Activated T-helper 1 cell treated with anti-CD3 and anti-CD28 coated beads, Interleukin-12 subunit alpha, Interleukin-12 subunit beta, Interleukin-2, Interleukin-4 antibody, amounts not matched to agents 30 ng/mL and 10 ng/mL and 1 ng/mL, durations not matched to agents 14 hours and 24 hours and 36 hours (primary cell): ENCODE measurements around the gene GCA. TPM values are rescaled to one million over a fixed set of nuclear protein-coding genes. Genes with fewer than 3 reads are reported as not detected.

Experiments
- DNase-seq: peaks from one replicate; pipeline ENCODE4 v3.0.0; 2021; ENCODE audit warnings: low spot score
- H3K27ac Mint-ChIP-seq: one replicate; pipeline ENCODE4 v1.8.0; 2021; ENCODE audit warnings: mild to moderate bottlenecking, mixed read lengths
- H3K27me3 Mint-ChIP-seq: one replicate; pipeline ENCODE4 v1.8.0; 2022; ENCODE audit warnings: mild to moderate bottlenecking, moderate library complexity, mixed read lengths; ENCODE audit not compliant: insufficient read depth
- H3K36me3 Mint-ChIP-seq: one replicate; pipeline ENCODE4 v1.8.0; 2021; ENCODE audit warnings: low read depth, mixed read lengths
- H3K4me1 Mint-ChIP-seq: one replicate; pipeline ENCODE4 v1.8.0; 2021; ENCODE audit warnings: low read depth, mixed read lengths
- H3K4me3 Mint-ChIP-seq: one replicate; pipeline ENCODE4 v1.8.0; 2021; ENCODE audit warnings: mild to moderate bottlenecking, moderate library complexity, mixed read lengths
- H3K9me3 Mint-ChIP-seq: one replicate; pipeline ENCODE4 v1.8.0; 2021; ENCODE audit warnings: mixed read lengths
- intact Hi-C: fragments of 100-400 bp; cut with micrococcal nuclease; formaldehyde crosslinking; loops from one replicate; pipeline ENCODE4 v1.15.1; 2024
- total RNA-seq: library from RNA; stranded (reverse); gene quantifications from 2 replicates; pipeline ENCODE4 v1.2.3, GENCODE V29; 2022

Gene GCA
- total RNA-seq, 1 donor from 2014 or later, result 14.9 TPM

- no peak overlapping the region for H3K4me3 Mint-ChIP-seq
- H3K27ac Mint-ChIP-seq, result no peak overlapping the region
- no peaks in the 10 kb centered on the region for H3K9me3 Mint-ChIP-seq
- no peaks in the 10 kb centered on the region for H3K36me3 Mint-ChIP-seq
- DNase-seq, result no peak
- peaks cover 5% of the 10 kb centered on the region for H3K27me3 Mint-ChIP-seq
- intact Hi-C loops, result no loop called here
- no peaks in the 10 kb centered on the region for H3K4me1 Mint-ChIP-seq
Measured at GRCh38 chr2:162385536-162385935, 41.6 kb downstream of the GCA start.

GRCh38 chr2:162390801-162391200 lies 46.9 kb downstream of the GCA start:
- Mint-ChIP-seq H3K9me3 (no peaks in the 10 kb centered on the region), H3K27ac (no peak overlapping the region), H3K36me3 (no peaks in the 10 kb centered on the region), H3K4me1 (no peaks in the 10 kb centered on the region), H3K27me3 (peaks cover 12% of the 10 kb centered on the region), H3K4me3 (no peak overlapping the region)
- intact Hi-C loops, result no loop called here
- DNase-seq, result no peak

GRCh38 chr2:162400336-162400735 lies 56.4 kb downstream of the GCA start:
- intact Hi-C loops, result no loop called here
- peaks cover 7% of the 10 kb centered on the region for H3K27me3 Mint-ChIP-seq

GRCh38 chr2:162401871-162402270 lies 57.9 kb downstream of the GCA start:
- no peaks in the 10 kb centered on the region for H3K36me3 Mint-ChIP-seq
- H3K9me3 Mint-ChIP-seq, result no peaks in the 10 kb centered on the region
- H3K4me1 Mint-ChIP-seq, result no peaks in the 10 kb centered on the region
- H3K27ac Mint-ChIP-seq, result no peak overlapping the region
- intact Hi-C loops, result no loop called here
- no peak for DNase-seq
- no peak overlapping the region for H3K4me3 Mint-ChIP-seq
- H3K27me3 Mint-ChIP-seq, result peaks cover 4% of the 10 kb centered on the region

More at GRCh38 chr2:162400336-162400735, 56.4 kb downstream of the GCA start:
- Mint-ChIP-seq H3K4me1 (no peaks in the 10 kb centered on the region), H3K9me3 (no peaks in the 10 kb centered on the region), H3K27ac (no peak overlapping the region), H3K4me3 (no peak overlapping the region), H3K36me3 (no peaks in the 10 kb centered on the region)
- no peak for DNase-seq

- Mint-ChIP-seq H3K36me3 (no peaks in the 10 kb centered on the region), H3K9me3 (no peaks in the 10 kb centered on the region), H3K27ac (no peak overlapping the region), H3K27me3 (peaks cover 8% of the 10 kb centered on the region), H3K4me3 (no peak overlapping the region), H3K4me1 (no peaks in the 10 kb centered on the region)
- intact Hi-C loops, result no loop called here
- DNase-seq, result no peak
Measured at GRCh38 chr2:162403884-162404283, 60.0 kb downstream of the GCA start.

Other genes with a start within 250 kb of the GCA start
- gene GCG, start 191.9 kb upstream of the GCA start, total RNA-seq, result not detected in 2 replicates
- gene FAP, start 100.7 kb upstream of the GCA start, total RNA-seq, result not detected in 2 replicates
- gene IFIH1, start 25.4 kb upstream of the GCA start, total RNA-seq, result 27.9 TPM in 2 replicates